ENCODE measurements around the gene AMBRA1. TPM values are rescaled to one million over a fixed set of nuclear protein-coding genes. Genes with fewer than 3 reads are reported as not detected.

The AMBRA1 gene
- total and polyA plus RNA-seq, 2 of the 8 experiments (the other 6 are each of a cell fraction or from before 2014, with no cell fraction given) = 14.2 to 37.4 TPM

GRCh38 chr11:46386674-46387073, 207.1 kb downstream of the AMBRA1 start:
- peaks cover 3 to 25% (median 21%) of the 10 kb centered on the region in 4 experiments for H3K4me1 ChIP-seq (replicated peaks in 1 of 4; ENCODE audit: control insufficient read depth in 3 of 4, insufficient read depth in 4 of 4, low read length in 3 of 4)
- CTCF ChIA-PET (ENCODE audit: partially characterized antibody) = interaction anchor here (1.1 to 7.7 kb wide), 9 partner anchors 9 to 309 kb away, joined by 3 to 124 read pairs (median 25); no protein-coding TSS in a partner anchor
- no peak for DNase-seq (ENCODE audit: low read depth in 1 of 2, low spot score in 2 of 2)
- H3K4me3 ChIP-seq (ENCODE audit: extremely low read depth in 1 of 4, insufficient read depth in 2 of 4, low read depth in 3 of 4, low read length in 4 of 4) = no peak overlapping the region
- no peak overlapping the region for H3K4ac ChIP-seq (replicated peaks; ENCODE audit: insufficient read length, low read depth, low read length)
- no peak overlapping the region for H3K4me2 ChIP-seq (ENCODE audit: insufficient read depth in 1 of 2, low read depth in 2 of 2, low read length in 2 of 2)
- peaks cover 0 to 4% (median 0%) of the 10 kb centered on the region in 4 experiments; a peak in 2 of 8 replicates for H3K36me3 ChIP-seq (ENCODE audit: control insufficient read depth in 2 of 4, insufficient read depth in 4 of 4, low read length in 3 of 4)
- WGBS, 2 experiments (ENCODE audit: extremely low coverage in 1 of 2, insufficient coverage in 1 of 2, insufficient read length in 1 of 2, insufficient replicate concordance in 2 of 2, low coverage in 1 of 2, low lambda C conversion rate in 2 of 2, missing lambda C conversion rate in 1 of 2) = 91% methylated on average over 4 of the region's 4 CpGs; no CpG with 5 or more reads in 1 of the 2 experiments
- H3K18ac ChIP-seq (ENCODE audit: extremely low read depth, low read length) = no peak overlapping the region
- peaks cover 5 to 24% of the 10 kb centered on the region in 2 experiments for H4K20me1 ChIP-seq (replicated peaks in 1 of 2; ENCODE audit: control insufficient read depth in 1 of 2, insufficient read depth in 2 of 2, low read length in 2 of 2)
- no peaks in the 10 kb centered on the region for H3K79me1 ChIP-seq (ENCODE audit: low read depth, low read length)
- H2BK120ac ChIP-seq (replicated peaks; ENCODE audit: low read depth, low read length) = no peak overlapping the region
- H3K14ac ChIP-seq (ENCODE audit: insufficient read length) = no peak overlapping the region
- no peaks in the 10 kb centered on the region; a peak in 1 of 4 replicates for H3K9me3 ChIP-seq (ENCODE audit: insufficient read depth in 2 of 2, low read depth in 1 of 2, low read length in 1 of 2)
- no peak overlapping the region for H2AK5ac ChIP-seq (ENCODE audit: low read depth, low read length)
- H4K5ac ChIP-seq (ENCODE audit: insufficient read length, low read depth, low read length) = no peak overlapping the region
- no peak overlapping the region for H3K27ac ChIP-seq (ENCODE audit: low read depth, low read length)
- H2BK20ac ChIP-seq (ENCODE audit: low read length) = no peak overlapping the region
- H2AFZ ChIP-seq (ENCODE audit: low read length) = no peak overlapping the region
- no peaks in the 10 kb centered on the region; a peak in 1 of 4 replicates for H3K79me2 ChIP-seq (ENCODE audit: control insufficient read depth in 1 of 2, insufficient read depth in 2 of 2, low read length in 2 of 2)
- H4K8ac ChIP-seq (ENCODE audit: extremely low read depth, insufficient read depth, low read length) = no peak overlapping the region
- POLR2A ChIA-PET (ENCODE audit: partially characterized antibody) = interaction anchor here (0.7 kb wide), 1 partner anchor 33 kb away, joined by 3 read pairs; no protein-coding TSS in a partner anchor
- H2BK12ac ChIP-seq (ENCODE audit: low read depth, low read length) = no peak overlapping the region
- H3K56ac ChIP-seq (replicated peaks; ENCODE audit: insufficient read length, low read depth, low read length) = no peak overlapping the region
- no peak for FAIRE-seq
- no peak overlapping the region for H4K91ac ChIP-seq (replicated peaks; ENCODE audit: insufficient read length, low read length)
- no peak overlapping the region for H2BK5ac ChIP-seq (ENCODE audit: low read depth, low read length)
- H3K23ac ChIP-seq (ENCODE audit: insufficient read length) = no peak overlapping the region
- H3K27me3 ChIP-seq (replicated peaks in 1 of 4; ENCODE audit: control insufficient read depth in 3 of 4, extremely low read depth in 1 of 4, insufficient read depth in 3 of 4, low read length in 3 of 4) = peaks cover 19 to 45% (median 38%) of the 10 kb centered on the region in 4 experiments
- no peak overlapping the region for H2BK15ac ChIP-seq (ENCODE audit: low read length)
- no peak overlapping the region for H3K9ac ChIP-seq (replicated peaks in 1 of 4; ENCODE audit: extremely low read depth in 1 of 4, low read depth in 3 of 4, low read length in 3 of 4)
- TF ChIP-seq KDM1A (IDR thresholded peaks at IDR 0.05; ENCODE audit: borderline replicate concordance, low read length) (no peak), HDAC2 (IDR thresholded peaks at IDR 0.05; ENCODE audit: borderline replicate concordance in 1 of 2, low read depth in 2 of 2, low read length in 2 of 2) (no peak), EZH2 (IDR thresholded peaks at IDR 0.05; ENCODE audit: low read depth, low read length, severe bottlenecking) (no peak)
- peaks cover 20% of the 10 kb centered on the region; the same call in 1 of the 2 replicates for H3K23me2 ChIP-seq (ENCODE audit: low read depth, low read length)

Data from H1 (cell line).